Measurements from ENCODE around the gene ALG2.

DNA sequence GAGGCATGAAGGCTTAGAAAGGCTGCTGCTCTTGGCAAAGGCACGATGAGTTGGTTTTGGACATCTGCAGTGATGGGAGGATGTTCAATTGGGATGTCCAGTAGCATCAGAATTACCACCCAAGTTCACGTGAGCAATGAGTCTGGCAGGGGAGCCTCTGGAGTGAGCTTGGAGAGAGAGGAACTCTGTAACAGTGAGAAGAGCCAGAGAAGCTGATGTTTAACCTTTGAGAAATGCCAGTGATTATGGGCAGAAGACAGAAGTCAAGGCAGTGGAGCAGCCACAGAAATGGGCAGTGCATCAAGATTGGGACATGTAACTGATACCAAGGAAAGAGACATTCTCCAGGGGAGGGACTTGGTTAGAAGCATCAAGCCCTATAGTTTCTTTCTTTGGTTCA is 40.2 kb upstream of the ALG2 start:
- TF ChIP-seq TAF1 (IDR thresholded peaks at IDR 0.05; ENCODE audit: low read depth, low read length) (no peak), POLR2AphosphoS5 (IDR thresholded peaks at IDR 0.05; ENCODE audit: low read depth, low read length) (no peak), POLR2A (IDR thresholded peaks at IDR 0.05; ENCODE audit: low read depth, low read length) (no peak), SPI1 (IDR thresholded peaks at IDR 0.05; ENCODE audit: low read depth, low read length) (no peak), PAX5 (IDR thresholded peaks at IDR 0.05; ENCODE audit: insufficient read depth, low read length, severe bottlenecking) (no peak)
